Omental fat pad (tissue), 4 donors: ENCODE results near the gene TBC1D23. TPM values are rescaled to one million over a fixed set of nuclear protein-coding genes. Genes with fewer than 3 reads are reported as not detected.

Experiments used
- ATAC-seq: fragments of 150-250 bp; one replicate; pipeline ENCODE4 v1.9.1; 2016; ENCODE audit warnings: mild to moderate bottlenecking, moderate library complexity; ENCODE audit not compliant: low FRiP score
- DNase-seq: peaks from one replicate; pipeline ENCODE4 v3.0.0-alpha.2; 2019; ENCODE audit warnings: low spot score
- total RNA-seq, 4 donors: library from RNA; depleted of rRNA; stranded (reverse); fragments of >200 nt; gene quantifications; one replicate each; pipeline ENCODE4 v1.1.0, GENCODE V29; 2016
- TF ChIP-seq, protein P1 (sequence below), 3 donors: fragments of 450-650 bp; IDR thresholded peaks; one replicate each; pipeline ENCODE4 v1.5.1; 2016 to 2017; ENCODE audit warnings: antibody characterized with exemption in 3 of 3, mild to moderate bottlenecking in 3 of 3, moderate library complexity in 2 of 3

The TBC1D23 gene
- total RNA-seq, 4 donors from 2014 or later, result 27.8 to 47.3 (median 31.5) TPM

DNA sequence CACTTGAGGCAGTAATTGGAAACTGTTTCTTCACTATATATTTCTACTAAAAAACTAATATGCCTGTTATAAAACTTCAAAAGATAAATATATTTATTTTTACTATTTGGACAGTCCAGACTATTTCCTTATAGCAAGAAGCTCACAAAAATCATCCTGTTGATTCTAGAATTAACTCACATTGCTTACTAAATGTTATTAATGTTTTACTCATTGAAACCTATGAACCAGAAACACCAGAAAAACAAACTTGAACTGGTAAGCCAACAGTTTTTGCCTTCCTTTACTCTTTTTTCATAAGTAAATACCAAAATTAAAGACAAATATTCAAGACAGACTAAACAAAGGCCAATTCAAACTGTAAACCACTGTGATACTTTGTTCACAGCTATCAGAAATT lies 113.7 kb downstream of the TBC1D23 start:
- TF ChIP-seq, protein P1, sequence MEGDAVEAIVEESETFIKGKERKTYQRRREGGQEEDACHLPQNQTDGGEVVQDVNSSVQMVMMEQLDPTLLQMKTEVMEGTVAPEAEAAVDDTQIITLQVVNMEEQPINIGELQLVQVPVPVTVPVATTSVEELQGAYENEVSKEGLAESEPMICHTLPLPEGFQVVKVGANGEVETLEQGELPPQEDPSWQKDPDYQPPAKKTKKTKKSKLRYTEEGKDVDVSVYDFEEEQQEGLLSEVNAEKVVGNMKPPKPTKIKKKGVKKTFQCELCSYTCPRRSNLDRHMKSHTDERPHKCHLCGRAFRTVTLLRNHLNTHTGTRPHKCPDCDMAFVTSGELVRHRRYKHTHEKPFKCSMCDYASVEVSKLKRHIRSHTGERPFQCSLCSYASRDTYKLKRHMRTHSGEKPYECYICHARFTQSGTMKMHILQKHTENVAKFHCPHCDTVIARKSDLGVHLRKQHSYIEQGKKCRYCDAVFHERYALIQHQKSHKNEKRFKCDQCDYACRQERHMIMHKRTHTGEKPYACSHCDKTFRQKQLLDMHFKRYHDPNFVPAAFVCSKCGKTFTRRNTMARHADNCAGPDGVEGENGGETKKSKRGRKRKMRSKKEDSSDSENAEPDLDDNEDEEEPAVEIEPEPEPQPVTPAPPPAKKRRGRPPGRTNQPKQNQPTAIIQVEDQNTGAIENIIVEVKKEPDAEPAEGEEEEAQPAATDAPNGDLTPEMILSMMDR (IDR thresholded peaks at IDR 0.05), result no peak
- ATAC-seq (no peak), DNase-seq (no peak)

Other genes with a start within 250 kb of the TBC1D23 start
- gene FILIP1L, start 146.5 kb upstream of the TBC1D23 start, total RNA-seq, result 10 to 100 TPM; 31.3 to 64.0 (median 46.5) TPM
- 10 to 100 TPM; 27.0 to 42.6 (median 32.3) TPM for gene NIT2, start 73.8 kb downstream of the TBC1D23 start, total RNA-seq
- gene TOMM70, start 140.1 kb downstream of the TBC1D23 start, total RNA-seq, result 10 to 100 TPM; 42.1 to 53.1 (median 47.9) TPM
- 1 to 10 TPM; 1.2 to 5.7 (median 2.2) TPM for gene LNP1, start 140.5 kb downstream of the TBC1D23 start, total RNA-seq
- gene TMEM45A, start 231.6 kb downstream of the TBC1D23 start, total RNA-seq, result 10 to 100 TPM in 3 of 4 donors, 1 to 10 TPM in 1; 6.8 to 36.7 (median 26.1) TPM